GM18907 (cell line): ENCODE measurements around the gene IQCM.
A peak's percentile ranks its signal among the peaks of the same experiment; 100 is the strongest.

Experiments
- ATAC-seq: cut with Tn5 transposase; IDR thresholded peaks from one replicate; pipeline ENCODE4 v1.9.1; 2021; ENCODE audit warnings: mild to moderate bottlenecking, moderate library complexity; ENCODE audit not compliant: unreplicated experiment

IQCM gene

GRCh38 chr4:149713031-149713430 is 102.6 kb downstream of the IQCM start:
- ATAC-seq: no peak

- no peak for ATAC-seq
Observed at GRCh38 chr4:149711593-149712365, 103.9 kb downstream of the IQCM start.

- no peak for ATAC-seq
Observed at GRCh38 chr4:149709640-149710039, 106.0 kb downstream of the IQCM start.

GRCh38 chr4:149708513-149709130 is 107.0 kb downstream of the IQCM start:
- no peak for ATAC-seq

- ATAC-seq: no peak
Observed at GRCh38 chr4:149707862-149708261, 107.8 kb downstream of the IQCM start.

GRCh38 chr4:149706942-149707341 is 108.7 kb downstream of the IQCM start:
- no peak for ATAC-seq

GRCh38 chr4:149702414-149703293 is 113.0 kb downstream of the IQCM start:
- no peak for ATAC-seq

GRCh38 chr4:149701435-149702156 is 114.0 kb downstream of the IQCM start:
- no peak for ATAC-seq

GRCh38 chr4:149700272-149700671 is 115.4 kb downstream of the IQCM start:
- ATAC-seq: no peak

- ATAC-seq: no peak
Observed at GRCh38 chr4:149699642-149700041, 116.0 kb downstream of the IQCM start.

- ATAC-seq: no peak
Observed at GRCh38 chr4:149690726-149691125, 124.9 kb downstream of the IQCM start.

GRCh38 chr4:149684516-149684915 is 131.1 kb downstream of the IQCM start:
- ATAC-seq: no peak

GRCh38 chr4:149676076-149676475 is 139.6 kb downstream of the IQCM start:
- ATAC-seq: peak; percentile 90

GRCh38 chr4:149645790-149646189 is 169.9 kb downstream of the IQCM start:
- no peak for ATAC-seq

- ATAC-seq: no peak
Observed at GRCh38 chr4:149638073-149638472, 177.6 kb downstream of the IQCM start.

GRCh38 chr4:149634368-149634767 is 181.3 kb downstream of the IQCM start:
- no peak for ATAC-seq

GRCh38 chr4:149631629-149632028 is 184.0 kb downstream of the IQCM start:
- no peak for ATAC-seq

GRCh38 chr4:149630064-149630463 is 185.6 kb downstream of the IQCM start:
- no peak for ATAC-seq

- ATAC-seq: no peak
Observed at GRCh38 chr4:149605601-149606378, 209.9 kb downstream of the IQCM start.

GRCh38 chr4:149604827-149605226 is 210.8 kb downstream of the IQCM start:
- no peak for ATAC-seq
